Heart left ventricle (tissue), 13 donors: ENCODE measurements around the gene PTPN1.

ENCODE experiments used
- POLR2A ChIP-seq, 2 donors: fragments of 450-650 bp; IDR thresholded peaks; one replicate each; pipeline ENCODE4 v1.6.1; 2017; ENCODE audit warnings: antibody characterized with exemption in 2 of 2, mild to moderate bottlenecking in 2 of 2, moderate library complexity in 2 of 2
- TF ChIP-seq, protein P1 (sequence below), 12 donors: fragments of 200-600 bp; sonication (generic) in 4 of 12; IDR thresholded peaks; one replicate each; pipeline versions ENCODE4 v1.5.0 to v1.8.0; 2018 to 2022; ENCODE audit warnings: antibody characterized with exemption in 12 of 12, mild to moderate bottlenecking in 5 of 12
- donor health status: ischemic (EF 13 %, LVEDD 7.1; RV severe dilation, severe dysfunction).
- donor health status: DM: no; HTN: yes; CAD: no.
- donor health status: DM: no; HTN: no; CAD: no.
- donor health status: ischemic (EF 25% LVEDD 6.9; RV normal size, moderate dysfunction).
- donor health status: ischemic (EF 25% LVEDD 5.7; RV mildly dilated, moderate dysfunction).
- donor health status: ischemic (EF 35%, LVEDD 5.7; RV mildly dilated, moderate dysfunction).
- donor health status: nonischemic (EF 11% LVEDD 7.7; RV severe dilation, severe dysfunction).
- donor health status: DM: yes; HTN: yes; CAD: no.
- donor health status: PGD.
- donor health status: ischemic (EF 29% LVEDD 5.4; RV normal size, mild dysfunction).
- donor health status: nonischemic (EF 23%, LVEDD 6.1; RV moderate dilation, normal function).

GRCh38 chr20:50493881-50494253 is 16.3 kb upstream of the PTPN1 start:
- TF ChIP-seq, protein P1, sequence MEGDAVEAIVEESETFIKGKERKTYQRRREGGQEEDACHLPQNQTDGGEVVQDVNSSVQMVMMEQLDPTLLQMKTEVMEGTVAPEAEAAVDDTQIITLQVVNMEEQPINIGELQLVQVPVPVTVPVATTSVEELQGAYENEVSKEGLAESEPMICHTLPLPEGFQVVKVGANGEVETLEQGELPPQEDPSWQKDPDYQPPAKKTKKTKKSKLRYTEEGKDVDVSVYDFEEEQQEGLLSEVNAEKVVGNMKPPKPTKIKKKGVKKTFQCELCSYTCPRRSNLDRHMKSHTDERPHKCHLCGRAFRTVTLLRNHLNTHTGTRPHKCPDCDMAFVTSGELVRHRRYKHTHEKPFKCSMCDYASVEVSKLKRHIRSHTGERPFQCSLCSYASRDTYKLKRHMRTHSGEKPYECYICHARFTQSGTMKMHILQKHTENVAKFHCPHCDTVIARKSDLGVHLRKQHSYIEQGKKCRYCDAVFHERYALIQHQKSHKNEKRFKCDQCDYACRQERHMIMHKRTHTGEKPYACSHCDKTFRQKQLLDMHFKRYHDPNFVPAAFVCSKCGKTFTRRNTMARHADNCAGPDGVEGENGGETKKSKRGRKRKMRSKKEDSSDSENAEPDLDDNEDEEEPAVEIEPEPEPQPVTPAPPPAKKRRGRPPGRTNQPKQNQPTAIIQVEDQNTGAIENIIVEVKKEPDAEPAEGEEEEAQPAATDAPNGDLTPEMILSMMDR (IDR thresholded peaks at IDR 0.05) = no peak
- TF ChIP-seq POLR2A (IDR thresholded peaks at IDR 0.05) = no peak
